A549 (cell line): ENCODE results near the gene PLPPR3.

Experiments used
- CEBPB ChIP-seq, 2 experiments: fragments of >200 bp in 1 of 2; sonication (Bioruptor Twin) in 1 of 2; formaldehyde crosslinking in 1 of 2; IDR thresholded peaks; 2 replicates each; pipeline ENCODE4 v1.6.1; 2012 to 2016
- CTCF ChIP-seq: fragments of >200 bp; sonication (Bioruptor Twin); formaldehyde crosslinking; IDR thresholded peaks from 3 replicates; pipeline ENCODE4 v1.5.1; 2016
- ELK1 ChIP-seq: fragments of 150-350 bp; IDR thresholded peaks from 2 replicates; pipeline ENCODE4 v1.6.1; 2014; ENCODE audit warnings: low read depth, mild to moderate bottlenecking, low read length
- EP300 ChIP-seq, 2 experiments: fragments of >200 bp; sonication (Bioruptor Twin); formaldehyde crosslinking; IDR thresholded peaks; 2 replicates in 1 of 2; 3 replicates in 1 of 2; pipeline ENCODE4 v1.6.1; 2016 to 2017
- HDAC2 ChIP-seq: fragments of 200-600 bp; sonication (generic); IDR thresholded peaks from 2 replicates; pipeline ENCODE4 v1.6.1; 2016
- HOXA7 ChIP-seq: fragments of 250-450 bp; sonication (Bioruptor Pico); IDR thresholded peaks from 2 replicates; pipeline ENCODE4 v1.5.0; 2020; ENCODE audit warnings: mild to moderate bottlenecking, moderate library complexity
- MYC ChIP-seq: IDR thresholded peaks from 2 replicates; pipeline ENCODE4 v1.6.1; 2012; ENCODE audit warnings: mild to moderate bottlenecking, inconsistent platforms, low read length, improper control_type of control experiment, borderline replicate concordance
- PHF8 ChIP-seq: fragments of 200-600 bp; sonication (generic); IDR thresholded peaks from 2 replicates; pipeline ENCODE4 v1.6.1; 2016; ENCODE audit warnings: low read depth, mild to moderate bottlenecking, antibody characterized with exemption, moderate library complexity, borderline replicate concordance
- POLR2A ChIP-seq: IDR thresholded peaks from 2 replicates; pipeline ENCODE4 v1.6.1; 2012; ENCODE audit warnings: mild to moderate bottlenecking, low read length
- POLR2AphosphoS2 ChIP-seq: conservative IDR thresholded peaks from 2 replicates; pipeline ENCODE4 v1.6.1; 2012; ENCODE audit warnings: low read length, improper control_type of control experiment, inconsistent platforms
- RAD21 ChIP-seq, 2 experiments: fragments of >200 bp in 1 of 2; sonication (Bioruptor Twin) in 1 of 2; formaldehyde crosslinking in 1 of 2; IDR thresholded peaks in 1 of 2; conservative IDR thresholded peaks in 1 of 2; 2 replicates in 1 of 2; 3 replicates in 1 of 2; pipeline ENCODE4 v1.6.1; 2012 to 2018; ENCODE audit warnings: inconsistent platforms in 1 of 2
- SMC3 ChIP-seq: fragments of >200 bp; sonication (Bioruptor Twin); formaldehyde crosslinking; IDR thresholded peaks from 3 replicates; pipeline ENCODE4 v1.6.1; 2018; ENCODE audit warnings: inconsistent platforms

- TF ChIP-seq EP300 (IDR thresholded peaks at IDR 0.05), result no peak
- no peak for TF ChIP-seq HDAC2
- no peak for TF ChIP-seq CTCF
- TF ChIP-seq CEBPB (IDR thresholded peaks at IDR 0.05), result no peak
- no peak for TF ChIP-seq HOXA7
- TF ChIP-seq SMC3, result no peak
- TF ChIP-seq PHF8, result no peak
- TF ChIP-seq RAD21 (conservative IDR thresholded peaks at IDR 0.05 in 1 of 2, IDR thresholded peaks at IDR 0.05 in 1 of 2), result no peak
- TF ChIP-seq MYC, result no peak
- TF ChIP-seq POLR2AphosphoS2, result peak; percentile 31; the same call in 1 of the 2 replicates
- no peak for TF ChIP-seq POLR2A
- no peak for TF ChIP-seq ELK1
These were observed 7.3 kb downstream of the PLPPR3 start for GRCh38 chr19:814152-815078.
